ENCODE measurements around the gene ATG16L1. TPM values are rescaled to one million over a fixed set of nuclear protein-coding genes. Genes with fewer than 3 reads are reported as not detected.

Gene ATG16L1
- total RNA-seq, 2 experiments from 2014 or later, result 31.8 to 44.9 TPM

DNA sequence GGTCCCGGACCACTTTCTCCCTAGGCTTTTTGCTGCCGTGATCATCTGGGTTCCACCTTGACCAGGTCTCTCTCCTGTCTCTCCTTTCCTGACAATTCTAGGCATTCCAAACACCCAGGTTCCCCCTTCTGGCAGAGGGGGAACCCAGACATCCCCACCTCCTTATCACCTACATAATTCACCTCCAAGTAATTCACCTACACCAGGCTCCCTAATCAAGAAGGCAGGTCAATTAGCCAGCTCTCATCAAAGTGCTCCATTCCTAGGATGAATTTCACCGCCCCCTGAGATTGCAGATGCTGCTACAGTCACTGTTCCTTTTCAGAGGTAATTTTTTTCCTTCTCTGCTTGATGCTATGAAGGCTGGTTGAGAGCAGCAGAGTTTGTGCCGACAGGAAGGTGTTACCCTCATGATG is 42.3 kb upstream of the ATG16L1 start:
- ChIA-PET POLR2A (interaction anchor here (1.4 kb wide), 1 partner anchor 24 kb away, joined by 3 read pairs; no protein-coding TSS in a partner anchor), CTCF (ENCODE audit: unreplicated experiment) (no interaction called here)
- intact Hi-C loops (cut with micrococcal nuclease; ENCODE audit: unreplicated experiment), result no loop called here
- no peak overlapping the region for H3K27ac ChIP-seq (ENCODE audit: low read depth, low read length, poor library complexity, severe bottlenecking)
- peak overlapping the region; percentile 1; the same call in 1 of the 2 replicates for H3K4me2 ChIP-seq (ENCODE audit: low read length)
- H3K36me3 ChIP-seq (ENCODE audit: insufficient read depth, low read length), result peaks cover 22% of the 10 kb centered on the region
- H3K9me2 ChIP-seq (ENCODE audit: insufficient read depth, low read length), result no peaks in the 10 kb centered on the region
- H3K4me1 ChIP-seq (ENCODE audit: insufficient read depth, low read length, poor library complexity, severe bottlenecking), result peaks cover 22% of the 10 kb centered on the region
- H2AFZ ChIP-seq (ENCODE audit: low read length), result no peak overlapping the region
- no TSS peak for BruUV-seq (replicated peaks)
- DNase-seq (ENCODE audit: low spot score), result no peak
- no peaks in the 10 kb centered on the region for H3K9me3 ChIP-seq (ENCODE audit: low read length)
- H3K79me2 ChIP-seq (ENCODE audit: insufficient read depth, low read depth, low read length), result no peaks in the 10 kb centered on the region
- H3K4me3 ChIP-seq (ENCODE audit: low read depth, low read length, poor library complexity, severe bottlenecking), result no peak overlapping the region
- no peaks in the 10 kb centered on the region for H4K20me1 ChIP-seq (ENCODE audit: insufficient read depth, low read length)
- no peak for TF ChIP-seq EZH2phosphoT487 (IDR thresholded peaks at IDR 0.05; ENCODE audit: borderline replicate concordance, low read depth, low read length)
- TF ChIP-seq, protein P1, sequence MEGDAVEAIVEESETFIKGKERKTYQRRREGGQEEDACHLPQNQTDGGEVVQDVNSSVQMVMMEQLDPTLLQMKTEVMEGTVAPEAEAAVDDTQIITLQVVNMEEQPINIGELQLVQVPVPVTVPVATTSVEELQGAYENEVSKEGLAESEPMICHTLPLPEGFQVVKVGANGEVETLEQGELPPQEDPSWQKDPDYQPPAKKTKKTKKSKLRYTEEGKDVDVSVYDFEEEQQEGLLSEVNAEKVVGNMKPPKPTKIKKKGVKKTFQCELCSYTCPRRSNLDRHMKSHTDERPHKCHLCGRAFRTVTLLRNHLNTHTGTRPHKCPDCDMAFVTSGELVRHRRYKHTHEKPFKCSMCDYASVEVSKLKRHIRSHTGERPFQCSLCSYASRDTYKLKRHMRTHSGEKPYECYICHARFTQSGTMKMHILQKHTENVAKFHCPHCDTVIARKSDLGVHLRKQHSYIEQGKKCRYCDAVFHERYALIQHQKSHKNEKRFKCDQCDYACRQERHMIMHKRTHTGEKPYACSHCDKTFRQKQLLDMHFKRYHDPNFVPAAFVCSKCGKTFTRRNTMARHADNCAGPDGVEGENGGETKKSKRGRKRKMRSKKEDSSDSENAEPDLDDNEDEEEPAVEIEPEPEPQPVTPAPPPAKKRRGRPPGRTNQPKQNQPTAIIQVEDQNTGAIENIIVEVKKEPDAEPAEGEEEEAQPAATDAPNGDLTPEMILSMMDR (conservative IDR thresholded peaks at IDR 0.05; ENCODE audit: low read length), result no peak

DNA sequence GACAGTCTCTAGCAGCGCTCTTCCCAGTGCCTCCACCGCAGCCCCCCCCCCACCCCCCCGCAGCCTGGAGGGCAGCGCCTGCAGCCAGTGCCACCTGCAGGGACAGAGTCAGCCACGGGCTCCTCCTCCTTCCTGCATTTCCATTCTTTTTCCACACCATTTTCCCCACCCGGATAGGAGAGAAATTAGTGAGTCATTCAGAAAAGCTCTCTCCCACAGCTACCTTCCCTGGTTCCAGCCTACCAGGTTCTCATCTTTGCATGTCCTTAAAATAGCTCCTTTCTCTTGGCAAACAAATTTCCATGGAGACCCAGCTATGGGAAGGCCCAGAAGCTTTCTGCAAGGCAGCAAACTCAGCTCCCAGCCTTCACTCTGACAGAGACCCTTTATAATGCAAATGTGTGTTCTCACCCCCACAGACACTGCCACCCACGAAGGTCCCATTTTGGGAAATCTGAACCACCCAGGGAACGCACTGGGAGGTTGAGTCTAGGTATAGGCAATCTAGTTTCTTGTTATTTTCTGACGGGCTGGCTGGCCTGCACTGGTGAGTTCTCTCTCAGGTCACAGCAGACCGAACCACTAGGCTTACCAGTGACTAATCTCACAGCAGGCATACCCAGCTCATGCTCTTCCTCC is 41.8 kb upstream of the ATG16L1 start:
- no TSS peak for BruUV-seq (replicated peaks)
- peaks cover 22% of the 10 kb centered on the region for H3K4me1 ChIP-seq (ENCODE audit: insufficient read depth, low read length, poor library complexity, severe bottlenecking)
- no peak overlapping the region for H3K4me3 ChIP-seq (ENCODE audit: low read depth, low read length, poor library complexity, severe bottlenecking)
- POLR2A ChIA-PET, result interaction anchor here (0.6 to 0.7 kb wide), 2 partner anchors 43 to 593 kb away, joined by 3 to 4 read pairs; no protein-coding TSS in a partner anchor
- no peaks in the 10 kb centered on the region for H3K79me2 ChIP-seq (ENCODE audit: insufficient read depth, low read depth, low read length)
- H3K9me2 ChIP-seq (ENCODE audit: insufficient read depth, low read length), result no peaks in the 10 kb centered on the region
- intact Hi-C loops (cut with micrococcal nuclease; ENCODE audit: unreplicated experiment), result no loop called here
- H3K27ac ChIP-seq (ENCODE audit: low read depth, low read length, poor library complexity, severe bottlenecking), result no peak overlapping the region
- H3K36me3 ChIP-seq (ENCODE audit: insufficient read depth, low read length), result peaks cover 17% of the 10 kb centered on the region
- H2AFZ ChIP-seq (ENCODE audit: low read length), result no peak overlapping the region
- CTCF ChIA-PET (ENCODE audit: unreplicated experiment), result no interaction called here
- no peaks in the 10 kb centered on the region for H4K20me1 ChIP-seq (ENCODE audit: insufficient read depth, low read length)
- no peak for DNase-seq (ENCODE audit: low spot score)
- TF ChIP-seq, protein P1 (conservative IDR thresholded peaks at IDR 0.05; ENCODE audit: low read length), result no peak
- no peak for TF ChIP-seq EZH2phosphoT487 (IDR thresholded peaks at IDR 0.05; ENCODE audit: borderline replicate concordance, low read depth, low read length)
- H3K4me2 ChIP-seq (ENCODE audit: low read length), result peak overlapping the region; percentile 22; the same call in 1 of the 2 replicates
- H3K9me3 ChIP-seq (ENCODE audit: low read length), result no peaks in the 10 kb centered on the region

DNA sequence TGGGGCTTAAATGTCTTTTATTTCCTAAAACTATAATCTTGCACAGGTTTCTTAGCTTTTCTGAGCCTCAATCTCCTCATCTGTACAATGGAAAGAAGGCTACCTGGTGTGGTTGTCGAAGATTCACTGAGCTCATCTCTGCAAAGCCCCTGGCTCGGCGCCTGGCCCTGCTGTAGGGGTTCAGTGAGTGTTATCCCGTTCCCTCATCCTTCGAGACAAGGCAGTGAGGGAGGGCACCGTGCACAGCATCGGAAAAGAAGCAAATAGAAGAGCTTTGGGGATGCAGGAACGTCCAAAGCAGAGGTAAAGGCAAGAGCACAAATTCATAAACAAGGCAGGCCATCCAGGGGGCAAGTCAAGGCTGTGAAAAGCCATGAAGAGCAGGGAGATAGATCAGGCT is 41.2 kb upstream of the ATG16L1 start:
- no peak overlapping the region for H2AFZ ChIP-seq (ENCODE audit: low read length)
- no peak for DNase-seq (ENCODE audit: low spot score)
- POLR2A ChIA-PET, result interaction anchor here (0.6 kb wide), 1 partner anchor 594 kb away, joined by 4 read pairs; no protein-coding TSS in a partner anchor
- H3K9me2 ChIP-seq (ENCODE audit: insufficient read depth, low read length), result no peaks in the 10 kb centered on the region
- TF ChIP-seq EZH2phosphoT487 (IDR thresholded peaks at IDR 0.05; ENCODE audit: borderline replicate concordance, low read depth, low read length), result no peak
- TF ChIP-seq, protein P1 (conservative IDR thresholded peaks at IDR 0.05; ENCODE audit: low read length), result no peak
- H4K20me1 ChIP-seq (ENCODE audit: insufficient read depth, low read length), result no peaks in the 10 kb centered on the region
- peaks cover 13% of the 10 kb centered on the region; the same call in 1 of the 2 replicates for H3K36me3 ChIP-seq (ENCODE audit: insufficient read depth, low read length)
- no peak overlapping the region for H3K4me3 ChIP-seq (ENCODE audit: low read depth, low read length, poor library complexity, severe bottlenecking)
- H3K27ac ChIP-seq (ENCODE audit: low read depth, low read length, poor library complexity, severe bottlenecking), result no peak overlapping the region
- CTCF ChIA-PET (ENCODE audit: unreplicated experiment), result interaction anchor here (0.6 kb wide), 1 partner anchor 156 kb away, joined by 3 read pairs; no protein-coding TSS in a partner anchor
- intact Hi-C loops (cut with micrococcal nuclease; ENCODE audit: unreplicated experiment), result no loop called here
- H3K79me2 ChIP-seq (ENCODE audit: insufficient read depth, low read depth, low read length), result no peaks in the 10 kb centered on the region
- peaks cover 22% of the 10 kb centered on the region for H3K4me1 ChIP-seq (ENCODE audit: insufficient read depth, low read length, poor library complexity, severe bottlenecking)
- no peak overlapping the region for H3K4me2 ChIP-seq (ENCODE audit: low read length)
- no peaks in the 10 kb centered on the region for H3K9me3 ChIP-seq (ENCODE audit: low read length)
- no TSS peak for BruUV-seq (replicated peaks)
